GM19468 (cell line): Measurements from ENCODE around the gene GPR149.
A peak's percentile ranks its signal among the peaks of the same experiment; 100 is the strongest.
"Not testable (repeated sequence)": the region's sequence is repeated elsewhere in the genome, so short reads cannot be mapped to it uniquely, and the experiment has no call there.

Source experiments
- ATAC-seq: cut with Tn5 transposase; IDR thresholded peaks from one replicate; pipeline ENCODE4 v1.9.1; 2021; ENCODE audit warnings: mild to moderate bottlenecking, moderate library complexity, moderate number of reproducible peaks; ENCODE audit not compliant: unreplicated experiment; ENCODE audit errors: extremely low read depth

The GPR149 gene, protein sequence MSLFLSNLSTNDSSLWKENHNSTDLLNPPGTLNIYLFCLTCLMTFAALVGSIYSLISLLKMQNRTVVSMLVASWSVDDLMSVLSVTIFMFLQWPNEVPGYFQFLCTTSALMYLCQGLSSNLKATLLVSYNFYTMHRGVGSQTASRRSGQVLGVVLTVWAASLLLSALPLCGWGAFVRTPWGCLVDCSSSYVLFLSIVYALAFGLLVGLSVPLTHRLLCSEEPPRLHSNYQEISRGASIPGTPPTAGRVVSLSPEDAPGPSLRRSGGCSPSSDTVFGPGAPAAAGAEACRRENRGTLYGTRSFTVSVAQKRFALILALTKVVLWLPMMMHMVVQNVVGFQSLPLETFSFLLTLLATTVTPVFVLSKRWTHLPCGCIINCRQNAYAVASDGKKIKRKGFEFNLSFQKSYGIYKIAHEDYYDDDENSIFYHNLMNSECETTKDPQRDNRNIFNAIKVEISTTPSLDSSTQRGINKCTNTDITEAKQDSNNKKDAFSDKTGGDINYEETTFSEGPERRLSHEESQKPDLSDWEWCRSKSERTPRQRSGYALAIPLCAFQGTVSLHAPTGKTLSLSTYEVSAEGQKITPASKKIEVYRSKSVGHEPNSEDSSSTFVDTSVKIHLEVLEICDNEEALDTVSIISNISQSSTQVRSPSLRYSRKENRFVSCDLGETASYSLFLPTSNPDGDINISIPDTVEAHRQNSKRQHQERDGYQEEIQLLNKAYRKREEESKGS

DNA sequence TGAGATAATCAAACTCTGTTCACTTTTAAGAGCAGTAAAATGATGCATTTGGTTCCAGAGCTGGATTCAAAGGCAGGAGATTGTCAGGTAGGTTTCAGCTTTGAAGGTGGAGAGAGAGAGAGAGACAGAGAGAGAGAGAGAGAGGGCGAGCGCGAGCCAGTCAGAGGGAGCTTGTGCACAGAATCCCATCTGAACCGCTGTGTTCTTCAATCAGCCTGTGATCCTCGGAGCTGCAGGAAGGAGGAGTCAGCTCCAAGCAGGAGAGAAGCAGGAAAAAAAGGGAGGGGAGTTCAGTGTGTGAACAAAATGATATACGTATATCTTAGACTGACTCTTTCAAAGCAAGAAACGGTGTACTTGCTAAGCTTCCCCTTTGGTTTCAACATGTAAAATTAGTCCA is at the start of gene GPR149:
TSS of gene GPR149 (minus strand) at position 177 of the 400 bp plus-strand sequence. CDS start 575 bp downstream, outside the sequence.
- ATAC-seq, result no peak

DNA sequence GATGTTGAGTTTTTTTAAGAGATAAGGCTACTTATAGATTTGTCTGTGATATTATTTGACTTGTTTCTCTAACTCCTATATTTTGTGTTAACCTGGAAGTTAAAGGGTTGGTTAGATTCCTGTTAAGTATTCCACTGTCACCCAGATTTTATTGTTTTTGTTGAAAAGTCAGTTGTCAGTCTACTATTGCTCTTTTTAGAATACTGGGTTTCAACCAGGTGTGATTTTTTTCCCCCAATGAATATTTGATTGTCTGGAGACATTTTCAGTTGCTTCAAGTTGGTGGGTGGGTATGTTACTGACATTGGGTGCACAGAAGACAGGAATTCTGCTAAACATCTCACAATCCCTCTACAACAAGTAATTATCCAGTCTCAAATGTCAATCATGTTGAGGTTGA is 43.8 kb upstream of the GPR149 start:
- no peak for ATAC-seq

DNA sequence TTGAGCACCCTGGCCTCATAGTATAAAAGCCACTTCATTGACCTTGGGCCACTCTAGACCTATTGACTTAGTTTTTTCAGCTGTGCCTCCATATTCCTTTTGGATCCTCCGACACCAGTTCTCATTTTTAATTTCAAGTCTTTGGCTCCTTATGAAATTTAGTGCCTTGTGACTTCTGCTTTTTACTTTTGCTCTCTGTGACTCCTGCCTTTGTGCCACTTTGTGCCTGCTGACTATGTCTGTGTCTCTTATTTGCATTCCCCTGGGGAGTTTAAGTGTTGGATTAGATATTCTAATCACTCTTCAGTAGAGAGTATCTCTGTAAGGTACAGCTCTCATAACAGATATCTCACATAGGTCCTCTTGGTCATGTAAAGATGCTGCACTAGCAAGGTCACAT is 39.6 kb upstream of the GPR149 start:
- ATAC-seq, result no peak

DNA sequence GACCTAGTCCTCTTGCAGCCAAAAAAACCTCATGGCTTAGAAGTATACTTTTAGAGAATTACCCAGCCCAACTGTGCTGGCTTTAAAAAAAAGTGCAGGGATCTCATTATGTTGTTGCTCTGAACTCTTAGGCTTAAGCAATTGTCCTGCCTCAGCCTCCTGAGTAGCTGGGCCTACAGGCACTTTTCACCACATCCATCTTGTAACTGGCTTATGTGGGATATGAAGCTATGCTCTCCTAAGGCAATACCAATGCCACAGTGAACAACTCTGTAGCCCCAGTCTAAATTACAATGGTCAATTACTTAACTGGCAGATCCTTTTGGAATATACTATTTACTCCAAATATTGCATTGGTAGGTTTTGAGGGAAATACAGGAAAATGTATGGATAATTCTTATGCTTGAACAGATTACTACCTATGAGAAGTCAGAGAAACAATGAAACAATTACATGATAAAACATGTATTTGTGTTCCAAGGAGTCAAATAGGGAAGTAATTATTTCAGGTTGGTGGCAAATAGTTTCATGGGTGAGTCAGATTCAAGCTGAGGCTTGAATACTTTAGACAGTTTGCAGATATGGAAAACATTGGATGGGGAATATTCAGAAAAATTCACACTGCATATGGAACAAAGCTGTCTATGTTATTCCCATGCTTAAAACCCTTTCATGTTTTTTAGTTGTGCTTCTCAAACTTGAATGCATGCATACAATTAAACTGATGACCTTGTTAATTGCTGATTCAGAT is 34.6 kb upstream of the GPR149 start:
- ATAC-seq, result no peak

DNA sequence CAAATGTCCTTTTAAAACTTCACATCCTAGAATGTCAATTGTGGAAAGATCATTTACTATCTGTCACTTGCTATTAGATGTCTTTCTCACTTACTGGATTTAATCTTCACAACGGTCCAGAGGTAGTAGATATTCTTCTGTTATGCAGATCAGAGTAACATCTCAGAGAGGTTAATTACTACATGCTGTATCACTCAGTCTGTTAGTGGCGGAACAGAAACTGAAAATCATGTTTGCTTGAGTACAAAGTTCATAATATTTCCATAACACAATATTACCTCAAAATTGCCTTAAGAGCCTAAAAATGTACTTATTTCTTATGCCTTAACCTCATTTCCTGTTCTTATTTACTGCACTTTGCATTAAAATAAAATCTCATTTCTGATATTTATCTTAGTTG is 28.6 kb upstream of the GPR149 start:
- ATAC-seq, result no peak

DNA sequence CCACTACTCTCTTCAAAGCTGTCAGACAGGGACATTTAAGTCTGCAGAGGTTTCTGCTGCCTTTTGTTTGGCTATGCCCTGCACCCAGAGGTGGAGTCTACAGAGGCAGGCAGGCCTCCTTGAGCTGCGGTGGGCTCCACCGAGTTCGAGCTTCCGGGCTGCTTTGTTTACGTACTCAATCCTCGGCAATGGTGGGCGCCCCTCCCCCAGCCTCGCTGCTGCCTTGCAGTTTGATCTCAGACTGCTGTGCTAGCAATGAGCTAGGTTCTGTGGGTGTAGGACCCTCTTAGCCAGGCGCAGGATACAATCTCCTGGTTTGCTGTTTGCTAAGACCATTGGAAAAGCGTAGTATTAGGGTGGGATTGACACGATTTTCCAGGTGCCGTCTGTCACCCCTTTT is 9.1 kb upstream of the GPR149 start:
- not testable (repeated sequence) for ATAC-seq

DNA sequence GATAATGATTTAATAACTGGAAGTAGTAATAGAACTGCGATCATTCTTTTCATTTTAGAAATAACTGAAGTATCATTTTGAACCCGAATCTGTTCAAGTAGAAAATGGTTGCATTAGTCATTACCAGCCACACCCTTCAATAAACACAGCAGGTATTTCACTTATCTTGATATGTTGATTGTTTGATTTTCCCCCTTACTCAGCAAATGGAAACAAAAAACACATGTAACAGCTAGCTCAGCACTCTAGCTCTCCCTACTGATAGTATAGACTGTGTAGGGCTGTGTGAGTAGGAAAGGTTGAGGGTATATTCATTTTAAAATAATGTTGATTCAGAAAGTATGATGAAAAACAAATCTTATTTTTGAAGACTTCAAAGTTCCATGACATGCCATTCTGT is 1.1 kb upstream of the GPR149 start:
- ATAC-seq, result no peak

DNA sequence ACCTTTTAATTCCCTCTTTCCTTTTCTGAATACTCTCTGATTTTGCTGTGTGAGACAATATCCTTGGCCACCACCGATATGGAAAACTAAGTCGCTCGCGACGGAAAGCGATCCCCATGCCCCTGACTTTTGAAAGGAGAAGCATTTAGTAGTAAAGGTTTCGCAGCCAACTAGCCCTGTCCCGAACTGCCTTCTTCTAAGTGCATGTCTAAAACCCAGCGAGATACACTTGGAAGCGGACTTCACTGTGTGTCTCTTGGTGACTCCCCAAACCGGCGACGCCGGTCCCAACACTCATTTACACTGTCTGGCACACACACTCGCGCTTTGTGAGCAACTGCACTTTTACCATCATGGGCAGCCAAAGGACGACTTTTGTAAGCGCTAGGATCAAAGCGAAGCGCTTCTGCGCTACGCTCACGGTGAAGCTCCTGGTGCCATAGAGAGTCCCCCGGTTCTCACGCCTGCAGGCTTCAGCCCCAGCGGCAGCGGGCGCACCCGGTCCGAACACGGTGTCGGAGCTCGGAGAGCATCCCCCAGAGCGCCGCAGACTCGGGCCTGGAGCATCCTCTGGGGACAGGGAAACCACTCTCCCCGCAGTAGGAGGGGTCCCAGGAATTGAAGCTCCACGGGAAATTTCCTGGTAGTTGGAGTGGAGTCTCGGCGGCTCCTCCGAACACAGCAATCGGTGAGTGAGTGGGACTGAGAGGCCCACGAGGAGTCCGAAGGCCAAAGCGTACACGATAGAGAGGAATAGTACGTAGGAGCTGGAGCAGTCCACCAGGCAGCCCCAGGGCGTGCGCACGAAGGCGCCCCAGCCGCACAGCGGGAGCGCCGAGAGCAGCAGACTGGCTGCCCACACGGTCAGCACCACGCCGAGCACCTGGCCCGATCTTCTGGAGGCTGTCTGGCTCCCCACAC is 1.4 kb downstream of the GPR149 start:
- ATAC-seq, result no peak

DNA sequence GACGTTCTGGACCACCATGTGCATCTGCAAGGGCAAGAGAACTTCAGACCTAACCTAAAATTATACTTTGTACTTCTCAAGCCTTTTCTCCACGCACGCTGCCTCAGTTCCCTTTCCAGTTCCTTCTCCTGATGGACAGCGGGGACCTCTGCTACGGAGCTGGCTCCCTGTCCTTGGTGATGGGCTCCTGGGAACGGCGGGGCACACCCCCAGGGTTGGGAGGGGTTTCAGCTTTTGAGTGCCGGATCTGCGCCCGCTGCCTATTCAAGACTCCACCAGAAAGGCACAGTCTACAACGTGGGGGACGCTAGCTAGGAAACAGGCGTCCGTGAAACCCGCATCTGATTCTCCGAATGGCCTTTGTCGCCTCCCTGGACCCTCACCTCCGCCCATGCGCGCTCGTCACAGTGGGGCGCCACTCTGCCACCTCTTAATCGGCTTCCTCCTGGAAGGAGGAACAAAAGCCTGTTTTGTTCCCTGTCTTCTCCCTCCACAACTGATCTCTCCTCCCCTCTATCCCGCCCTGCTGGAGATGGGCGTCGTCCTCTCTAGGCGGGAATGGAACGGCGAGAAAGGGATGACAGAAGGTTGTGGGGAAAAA is 2.2 kb downstream of the GPR149 start:
- no peak for ATAC-seq

DNA sequence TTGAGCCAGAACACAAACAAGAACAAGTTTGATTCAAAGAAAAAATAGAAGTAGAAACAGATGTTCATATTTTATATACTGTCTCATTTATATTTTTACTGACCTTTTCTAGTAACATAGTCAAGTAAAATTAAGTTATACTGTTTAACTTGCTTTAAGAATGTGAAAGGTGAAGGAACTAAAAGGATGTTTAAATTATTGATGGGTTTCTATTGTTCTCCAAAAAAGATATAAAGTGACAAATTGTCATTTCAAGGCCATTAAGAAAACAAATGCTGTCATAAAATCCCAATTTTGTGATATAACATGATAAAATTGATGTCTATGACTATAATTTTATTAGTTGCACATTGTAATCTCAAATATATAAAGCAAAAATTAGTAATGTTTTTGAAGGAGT is 7.3 kb downstream of the GPR149 start:
- ATAC-seq, result no peak

DNA sequence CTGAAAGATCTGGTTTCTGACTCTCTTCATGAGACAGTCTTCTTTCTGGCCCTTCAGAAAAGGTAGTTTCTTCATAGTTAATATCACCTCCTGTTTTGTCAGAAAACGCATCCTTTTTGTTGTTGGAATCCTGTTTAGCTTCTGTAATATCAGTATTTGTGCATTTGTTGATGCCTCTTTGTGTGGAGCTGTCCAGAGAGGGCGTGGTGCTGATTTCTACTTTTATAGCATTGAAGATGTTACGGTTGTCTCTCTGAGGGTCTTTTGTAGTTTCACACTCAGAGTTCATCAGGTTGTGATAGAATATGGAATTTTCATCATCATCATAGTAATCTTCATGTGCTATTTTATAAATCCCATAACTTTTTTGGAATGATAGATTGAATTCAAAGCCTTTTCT is 8.9 kb downstream of the GPR149 start:
- ATAC-seq, result no peak

DNA sequence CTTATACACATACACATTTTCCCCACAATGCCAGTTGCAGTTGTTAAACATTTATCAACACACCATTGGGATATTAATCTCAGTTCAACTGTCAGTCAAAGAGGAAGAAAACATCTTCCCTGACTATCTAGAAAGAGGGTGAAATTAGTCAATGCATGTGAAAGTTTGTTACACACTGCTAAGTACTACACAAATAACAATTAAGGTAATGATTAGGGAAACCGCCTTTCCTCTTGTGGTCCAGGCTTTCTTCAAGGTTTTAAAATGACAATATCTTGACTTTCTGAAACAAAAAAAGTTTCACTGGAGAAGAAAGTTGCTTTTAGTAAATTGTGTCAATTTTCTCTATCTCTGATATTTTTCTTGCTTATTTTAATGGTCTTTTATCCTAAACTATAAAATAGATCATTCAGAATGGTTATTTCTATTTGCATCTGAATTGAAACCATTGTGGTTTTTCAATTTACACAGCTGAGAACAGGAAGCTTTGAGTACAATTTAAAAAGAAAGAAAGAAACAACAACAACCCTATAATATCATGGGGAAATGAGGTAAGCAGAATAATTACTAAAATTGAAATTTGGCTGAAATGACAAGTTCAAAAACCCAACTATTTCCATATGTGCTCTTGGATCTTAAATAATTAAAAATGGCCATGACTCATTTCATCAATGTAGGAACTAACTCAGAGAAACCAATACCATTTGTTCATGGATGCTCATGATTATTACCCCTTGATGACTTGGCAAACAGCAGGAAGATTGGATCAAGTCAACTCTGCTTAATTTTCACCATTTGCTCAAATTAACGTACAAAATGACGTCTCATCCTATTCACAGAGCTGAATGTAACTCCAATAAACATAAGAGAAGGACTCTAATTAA is 31.7 kb downstream of the GPR149 start:
- ATAC-seq, result peak; percentile 97

DNA sequence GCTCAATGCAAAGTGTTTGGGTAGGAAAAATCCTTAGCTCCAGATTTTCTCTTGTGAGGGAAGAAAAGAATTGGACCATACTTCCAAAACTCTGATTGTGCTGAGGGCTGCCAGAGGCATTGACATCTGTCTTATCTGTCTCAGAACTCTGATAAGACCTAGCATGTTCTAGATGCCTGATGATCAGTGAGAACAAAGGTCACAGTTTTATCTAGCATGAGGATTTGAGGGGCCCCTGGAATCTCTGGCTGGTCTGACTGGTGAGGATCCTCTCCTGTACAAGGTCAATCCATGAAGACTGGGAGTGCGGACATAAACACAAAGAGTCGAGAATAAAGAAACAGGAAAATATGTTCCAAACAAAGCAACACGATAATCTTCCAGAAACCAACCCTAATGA is 40.1 kb downstream of the GPR149 start:
- ATAC-seq, result no peak

DNA sequence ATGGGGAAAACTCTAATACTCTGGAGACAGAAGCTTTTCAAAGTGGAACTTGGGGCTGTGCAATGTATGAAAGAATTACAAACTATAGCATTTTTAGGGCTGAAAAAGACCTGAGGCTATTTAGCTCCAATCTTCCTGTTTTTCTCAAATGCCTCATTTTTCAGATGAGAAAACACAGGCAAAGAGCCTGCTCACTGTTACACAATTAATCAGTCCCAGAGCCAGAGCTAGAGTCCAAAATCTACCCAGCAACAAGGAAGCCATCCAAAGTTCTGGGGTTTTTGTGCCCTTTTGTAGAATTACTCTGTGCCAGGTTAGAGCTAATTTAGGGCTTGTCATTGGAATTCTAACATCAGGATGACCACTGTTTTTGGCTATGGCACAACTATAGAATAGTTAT is 45.5 kb downstream of the GPR149 start:
- ATAC-seq, result no peak

DNA sequence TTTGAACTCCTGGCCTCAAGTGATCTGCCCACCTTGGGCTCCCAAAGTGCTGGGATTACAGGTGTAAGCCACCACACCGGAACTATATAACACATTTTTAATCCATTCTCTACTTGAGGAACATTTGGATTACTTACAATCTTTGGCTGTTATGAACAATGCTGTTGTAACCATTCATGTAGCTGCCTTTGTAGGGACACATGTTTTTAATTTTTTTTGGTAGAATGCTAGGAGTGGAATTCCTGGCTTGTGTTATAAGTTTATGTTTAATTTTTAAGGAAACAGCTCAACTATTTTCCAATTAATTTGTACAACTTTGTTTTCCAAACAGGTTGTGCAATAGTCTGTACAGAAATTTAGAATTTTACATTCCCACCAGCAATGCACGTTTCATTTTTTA is 51.7 kb downstream of the GPR149 start:
- no peak for ATAC-seq

DNA sequence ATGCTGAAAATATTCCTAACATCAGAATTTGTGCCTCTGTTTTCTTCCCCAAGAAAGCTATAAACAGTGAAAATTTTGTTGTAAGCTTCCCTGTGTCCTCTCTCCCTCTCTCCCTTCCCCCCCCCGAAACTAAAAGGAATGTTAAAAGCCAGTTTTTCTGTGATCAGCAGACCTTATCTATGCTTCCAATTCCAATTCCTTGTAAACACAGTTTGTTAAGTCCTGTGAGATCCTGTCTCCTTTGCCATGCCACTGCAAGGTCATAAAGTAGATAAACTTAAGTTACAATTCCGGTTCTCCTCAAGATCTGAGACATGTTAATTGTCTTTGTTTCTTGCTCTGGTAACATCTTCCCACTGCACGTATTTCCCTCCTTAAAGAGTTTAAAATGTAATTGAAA is 62.8 kb downstream of the GPR149 start:
- no peak for ATAC-seq

DNA sequence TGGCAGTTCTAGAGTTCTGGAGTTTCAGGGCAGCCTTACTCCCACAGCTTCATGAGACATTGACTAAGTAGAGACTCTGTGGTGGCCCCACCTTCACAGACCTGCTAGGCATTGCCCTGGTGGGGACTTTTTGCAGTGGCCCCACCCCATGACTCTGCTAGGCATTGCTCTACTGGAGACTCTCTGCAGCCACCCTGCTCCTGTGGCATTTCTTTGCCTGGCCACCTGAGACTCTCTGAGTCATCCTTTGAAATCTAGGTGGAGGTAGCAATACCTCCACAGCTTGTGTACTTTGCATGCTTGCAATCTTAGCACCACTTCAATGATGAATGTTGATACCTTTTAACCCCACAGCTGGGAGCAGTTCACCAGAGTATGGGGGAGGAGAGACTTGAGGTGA is 65.1 kb downstream of the GPR149 start:
- no peak for ATAC-seq

DNA sequence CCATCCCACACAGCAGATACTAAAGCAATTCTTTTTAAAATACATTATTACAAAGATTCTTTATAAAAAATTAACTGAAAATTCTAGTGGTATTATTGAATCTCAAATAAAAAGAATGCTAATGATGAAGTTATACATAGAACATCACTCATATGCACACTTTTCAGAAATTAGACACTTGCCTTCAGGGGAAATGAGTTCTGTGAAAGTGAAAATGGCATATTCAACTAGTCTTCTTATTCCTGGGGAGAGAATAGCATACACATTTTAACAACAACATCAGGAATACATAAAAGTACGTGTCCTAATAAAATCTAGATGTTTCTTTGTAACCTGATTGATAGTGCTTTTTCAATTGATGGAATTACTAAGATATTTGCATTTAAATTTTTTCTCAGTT is 68.9 kb downstream of the GPR149 start:
- ATAC-seq, result no peak

DNA sequence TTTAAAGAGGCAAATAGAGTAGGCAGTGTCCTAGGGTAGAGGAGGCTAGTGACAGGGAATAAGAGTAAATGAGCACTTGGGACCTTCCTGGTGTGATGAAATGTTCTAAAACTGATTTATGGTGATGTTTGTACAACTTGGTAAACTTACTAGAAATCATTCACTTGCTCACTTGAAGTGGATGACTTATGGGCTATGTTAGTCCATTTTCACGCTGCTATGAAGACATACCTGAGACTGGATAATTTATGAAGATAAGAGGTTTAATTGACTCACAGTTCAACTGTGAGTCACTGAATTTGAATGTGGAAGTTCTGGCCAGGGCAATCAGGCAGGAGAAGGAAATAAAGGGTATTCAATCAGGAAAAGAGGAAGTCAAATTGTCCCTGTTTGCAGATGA is 74.0 kb downstream of the GPR149 start:
- no peak for ATAC-seq
